Colonic mucosa (tissue), 4 donors: Measurements from ENCODE around the gene SKAP1. TPM values are rescaled to one million over a fixed set of nuclear protein-coding genes. Genes with fewer than 3 reads are reported as not detected.
A peak's percentile ranks its signal among the peaks of the same experiment; 100 is the strongest.

Experiments
- DNase-seq: peaks from one replicate; pipeline ENCODE4 v3.0.0-alpha.2; 2020
- H3K27ac ChIP-seq: fragments of 200-600 bp; one replicate; pipeline ENCODE4 v1.8.0; 2021
- H3K27me3 ChIP-seq: fragments of 200-600 bp; one replicate; pipeline ENCODE4 v1.8.0; 2021
- H3K36me3 ChIP-seq: fragments of 200-600 bp; one replicate; pipeline ENCODE4 v1.8.0; 2021
- H3K4me1 ChIP-seq: fragments of 200-600 bp; one replicate; pipeline ENCODE4 v1.8.0; 2021; ENCODE audit warnings: mild to moderate bottlenecking
- H3K4me3 ChIP-seq: fragments of 200-600 bp; one replicate; pipeline ENCODE4 v1.8.0; 2021
- H3K9ac ChIP-seq, 2 donors: one replicate each; pipeline ENCODE4 v1.7.0; 2013; ENCODE audit warnings: control low read depth in 2 of 2, low read depth in 2 of 2, low read length in 2 of 2
- H3K9me3 ChIP-seq: fragments of 200-600 bp; one replicate; pipeline ENCODE4 v1.8.0; 2021
- CTCF ChIP-seq: fragments of 200-600 bp; IDR thresholded peaks from one replicate; pipeline ENCODE4 v1.8.0; 2022; ENCODE audit warnings: antibody characterized with exemption, mild to moderate bottlenecking
- intact Hi-C: fragments of 100-400 bp; cut with DNase I; formaldehyde crosslinking; loops from one replicate; pipeline ENCODE4 v1.14.1; 2022
- total RNA-seq, 2 donors: library from RNA; stranded (reverse); fragmentation: NEBNext Ultra II Directional in 1 of 2; extraction: Animal tissue kit (Norgen Biotek cat#: 25700) in 1 of 2; gene quantifications; one replicate each; pipeline ENCODE4 v1.2.1, GENCODE V29; 2021
- donor health status: healthy.
- donor health status: DM: no; HTN: no; CAD: no.
- donor health status: DM: no; HTN: no; CAD: no.

Gene SKAP1
- total RNA-seq, 2 donors from 2014 or later = 1.2 to 2.1 TPM

- Histone ChIP-seq H3K4me3 (no peak overlapping the region), H3K9ac (no peak overlapping the region), H3K36me3 (no peaks in the 10 kb centered on the region), H3K27ac (no peak overlapping the region), H3K4me1 (no peaks in the 10 kb centered on the region), H3K9me3 (no peaks in the 10 kb centered on the region), H3K27me3 (no peaks in the 10 kb centered on the region)
- DNase-seq = no peak
- intact Hi-C loops = loop anchor here (10.0 kb wide), 1 partner anchor 133 kb away; no protein-coding TSS in a partner anchor
- peak; percentile 61 for TF ChIP-seq CTCF
Observed at GRCh38 chr17:48351911-48352332, 78.1 kb downstream of the SKAP1 start.

- no peaks in the 10 kb centered on the region for H3K4me1 ChIP-seq
- no peak for DNase-seq
- no peak overlapping the region for H3K4me3 ChIP-seq
- no peaks in the 10 kb centered on the region for H3K36me3 ChIP-seq
- TF ChIP-seq CTCF = no peak
- no peaks in the 10 kb centered on the region for H3K27me3 ChIP-seq
- no peak overlapping the region for H3K27ac ChIP-seq
- intact Hi-C loops = no loop called here
- H3K9me3 ChIP-seq = no peaks in the 10 kb centered on the region
- H3K9ac ChIP-seq = no peak overlapping the region
Observed at GRCh38 chr17:48348352-48348751, 81.7 kb downstream of the SKAP1 start.

DNA sequence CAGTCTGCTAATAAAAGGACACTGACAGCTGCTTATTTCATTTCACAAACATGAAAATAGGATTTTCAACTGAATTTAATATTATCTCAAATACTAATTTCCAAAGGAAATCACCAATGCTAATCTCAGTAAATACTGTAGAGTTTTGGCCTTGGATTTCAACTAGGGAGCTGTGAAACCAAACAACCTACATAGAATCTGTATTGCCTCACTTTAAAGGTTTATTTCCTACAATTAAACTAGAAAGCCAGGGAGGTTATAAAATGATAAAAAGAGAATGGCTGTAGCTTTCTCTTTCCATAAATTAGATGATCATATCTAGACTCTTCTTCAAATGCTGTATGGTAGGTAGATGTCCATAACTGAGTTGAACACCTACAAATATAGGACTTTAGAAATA is 82.8 kb downstream of the SKAP1 start:
- no peak overlapping the region for H3K4me3 ChIP-seq
- no peak for TF ChIP-seq CTCF
- H3K9ac ChIP-seq = no peak overlapping the region
- no peak overlapping the region for H3K27ac ChIP-seq
- H3K9me3 ChIP-seq = no peaks in the 10 kb centered on the region
- no peaks in the 10 kb centered on the region for H3K4me1 ChIP-seq
- no peak for DNase-seq
- no peaks in the 10 kb centered on the region for H3K36me3 ChIP-seq
- intact Hi-C loops = no loop called here
- no peaks in the 10 kb centered on the region for H3K27me3 ChIP-seq

GRCh38 chr17:48344251-48344650 is 85.8 kb downstream of the SKAP1 start:
- H3K4me1 ChIP-seq = no peaks in the 10 kb centered on the region
- H3K27me3 ChIP-seq = no peaks in the 10 kb centered on the region
- no peaks in the 10 kb centered on the region for H3K36me3 ChIP-seq
- no peaks in the 10 kb centered on the region for H3K9me3 ChIP-seq
- H3K9ac ChIP-seq = no peak overlapping the region
- no peak overlapping the region for H3K27ac ChIP-seq
- no peak overlapping the region for H3K4me3 ChIP-seq
- intact Hi-C loops = loop anchor here (5.0 kb wide), 1 partner anchor 273 kb away; the partner anchor contains the start of gene HOXB8
- no peak for DNase-seq
- TF ChIP-seq CTCF = no peak

- TF ChIP-seq CTCF = no peak
- H3K4me3 ChIP-seq = no peak overlapping the region
- no peak for DNase-seq
- H3K27me3 ChIP-seq = no peaks in the 10 kb centered on the region
- no peaks in the 10 kb centered on the region for H3K4me1 ChIP-seq
- H3K27ac ChIP-seq = no peak overlapping the region
- H3K36me3 ChIP-seq = no peaks in the 10 kb centered on the region
- no peak overlapping the region for H3K9ac ChIP-seq
- intact Hi-C loops = loop anchor here (5.0 kb wide), 1 partner anchor 276 kb away; the partner anchor contains the start of gene HOXB8
- no peaks in the 10 kb centered on the region for H3K9me3 ChIP-seq
Observed at GRCh38 chr17:48340916-48341315, 89.1 kb downstream of the SKAP1 start.
